HEK293 (cell line): Measurements from ENCODE around the gene COMMD8.

Experiments
- FEZF1 ChIP-seq: fragments of 450-650 bp; formaldehyde crosslinking; IDR thresholded peaks from 2 replicates; pipeline ENCODE4 v1.5.1; 2016; ENCODE audit warnings: missing biosample characterization, missing genetic modification characterization
- HOXD13 ChIP-seq: sonication (generic); formaldehyde crosslinking; IDR thresholded peaks from 2 replicates; pipeline ENCODE4 v1.8.0; 2022; ENCODE audit warnings: missing genetic modification reagents, borderline replicate concordance
- KLF10 ChIP-seq: fragments of 450-650 bp; IDR thresholded peaks from 2 replicates; pipeline ENCODE4 v1.5.1; 2018; ENCODE audit warnings: missing biosample characterization, mild to moderate bottlenecking, missing genetic modification characterization
- OVOL3 ChIP-seq: fragments of 450-650 bp; formaldehyde crosslinking; IDR thresholded peaks from 2 replicates; pipeline ENCODE4 v1.5.1; 2016; ENCODE audit warnings: missing biosample characterization, missing genetic modification characterization
- SCRT1 ChIP-seq: fragments of 450-650 bp; formaldehyde crosslinking; IDR thresholded peaks from 2 replicates; pipeline ENCODE4 v1.5.1; 2016; ENCODE audit warnings: missing biosample characterization, missing genetic modification characterization, borderline replicate concordance
- TCF7L2 ChIP-seq: IDR thresholded peaks from 2 replicates; pipeline ENCODE4 v1.6.1; 2011; ENCODE audit warnings: low read depth, mild to moderate bottlenecking, inconsistent platforms, low read length, moderate library complexity, borderline replicate concordance
- ZBTB1 ChIP-seq: fragments of 450-650 bp; formaldehyde crosslinking; IDR thresholded peaks from 2 replicates; pipeline ENCODE4 v1.5.1; 2016; ENCODE audit warnings: missing biosample characterization, missing genetic modification characterization
- ZBTB20 ChIP-seq: fragments of 450-650 bp; formaldehyde crosslinking; IDR thresholded peaks from 2 replicates; pipeline ENCODE4 v1.5.1; 2016; ENCODE audit warnings: missing biosample characterization, missing genetic modification characterization
- ZFP37 ChIP-seq: fragments of 450-650 bp; formaldehyde crosslinking; IDR thresholded peaks from 2 replicates; pipeline ENCODE4 v1.5.1; 2016; ENCODE audit warnings: missing biosample characterization, missing genetic modification characterization
- ZNF10 ChIP-seq: fragments of 450-650 bp; formaldehyde crosslinking; IDR thresholded peaks from 2 replicates; pipeline ENCODE4 v1.5.1; 2017; ENCODE audit warnings: missing biosample characterization, missing genetic modification characterization
- ZNF148 ChIP-seq: fragments of 450-650 bp; formaldehyde crosslinking; IDR thresholded peaks from 2 replicates; pipeline ENCODE4 v1.5.0; 2017; ENCODE audit warnings: missing biosample characterization, missing genetic modification characterization, borderline replicate concordance
- ZNF155 ChIP-seq: fragments of 450-650 bp; formaldehyde crosslinking; IDR thresholded peaks from 2 replicates; pipeline ENCODE4 v1.5.1; 2016; ENCODE audit warnings: missing biosample characterization, missing genetic modification characterization
- ZNF19 ChIP-seq: fragments of 450-650 bp; formaldehyde crosslinking; IDR thresholded peaks from 2 replicates; pipeline ENCODE4; 2016; ENCODE audit warnings: missing biosample characterization, missing genetic modification characterization, low read depth
- ZNF221 ChIP-seq: fragments of 450-650 bp; formaldehyde crosslinking; IDR thresholded peaks from 2 replicates; pipeline ENCODE4 v1.5.1; 2017; ENCODE audit warnings: missing biosample characterization, missing genetic modification characterization, borderline replicate concordance
- ZNF335 ChIP-seq: fragments of 450-650 bp; formaldehyde crosslinking; conservative IDR thresholded peaks from 2 replicates; pipeline ENCODE4 v1.5.1; 2016; ENCODE audit warnings: missing biosample characterization, missing genetic modification characterization
- ZNF394 ChIP-seq: fragments of 450-650 bp; formaldehyde crosslinking; IDR thresholded peaks from 2 replicates; pipeline ENCODE4 v1.5.1; 2016; ENCODE audit warnings: missing biosample characterization, missing genetic modification characterization, mild to moderate bottlenecking, moderate library complexity, borderline replicate concordance
- ZNF416 ChIP-seq: fragments of 450-650 bp; formaldehyde crosslinking; IDR thresholded peaks from 2 replicates; pipeline ENCODE4 v1.5.1; 2016; ENCODE audit warnings: missing biosample characterization, missing genetic modification characterization
- ZNF433 ChIP-seq: fragments of 450-650 bp; formaldehyde crosslinking; IDR thresholded peaks from 2 replicates; pipeline ENCODE4 v1.5.1; 2016; ENCODE audit warnings: missing biosample characterization, missing genetic modification characterization, low read depth
- ZNF449 ChIP-seq: fragments of 450-650 bp; formaldehyde crosslinking; IDR thresholded peaks from 2 replicates; pipeline ENCODE4 v1.5.1; 2017; ENCODE audit warnings: missing biosample characterization, mild to moderate bottlenecking, missing genetic modification characterization, moderate library complexity
- ZNF548 ChIP-seq: fragments of 450-650 bp; formaldehyde crosslinking; IDR thresholded peaks from 2 replicates; pipeline ENCODE4 v1.5.1; 2016; ENCODE audit warnings: missing biosample characterization, missing genetic modification characterization
- ZNF558 ChIP-seq: fragments of 450-650 bp; formaldehyde crosslinking; IDR thresholded peaks from 2 replicates; pipeline ENCODE4 v1.5.1; 2016; ENCODE audit warnings: missing biosample characterization, missing genetic modification characterization
- ZNF561 ChIP-seq: fragments of 450-650 bp; IDR thresholded peaks from 2 replicates; pipeline ENCODE4 v1.5.1; 2018; ENCODE audit warnings: missing biosample characterization, missing genetic modification characterization, borderline replicate concordance
- ZNF600 ChIP-seq: fragments of 450-650 bp; formaldehyde crosslinking; IDR thresholded peaks from 2 replicates; pipeline ENCODE4 v1.5.1; 2016; ENCODE audit warnings: missing biosample characterization, missing genetic modification characterization
- ZNF624 ChIP-seq: fragments of 450-650 bp; formaldehyde crosslinking; IDR thresholded peaks from 2 replicates; pipeline ENCODE4 v1.5.1; 2017; ENCODE audit warnings: missing biosample characterization, missing genetic modification characterization
- ZNF664 ChIP-seq: fragments of 450-650 bp; formaldehyde crosslinking; IDR thresholded peaks from 2 replicates; pipeline ENCODE4 v1.5.1; 2016; ENCODE audit warnings: missing biosample characterization, missing genetic modification characterization
- ZNF707 ChIP-seq: fragments of 450-650 bp; formaldehyde crosslinking; IDR thresholded peaks from 2 replicates; pipeline ENCODE4 v1.5.1; 2016; ENCODE audit warnings: missing biosample characterization, missing genetic modification characterization
- ZNF76 ChIP-seq: fragments of 450-650 bp; formaldehyde crosslinking; IDR thresholded peaks from 2 replicates; pipeline ENCODE4; 2016; ENCODE audit warnings: low read depth, missing biosample characterization, missing genetic modification characterization, borderline replicate concordance
- ZNF777 ChIP-seq: fragments of 450-650 bp; formaldehyde crosslinking; IDR thresholded peaks from 2 replicates; pipeline ENCODE4 v1.5.1; 2017; ENCODE audit warnings: missing biosample characterization, missing genetic modification characterization, borderline replicate concordance
- ZSCAN4 ChIP-seq: fragments of 450-650 bp; formaldehyde crosslinking; IDR thresholded peaks from 2 replicates; pipeline ENCODE4 v1.5.1; 2017; ENCODE audit warnings: missing biosample characterization, missing genetic modification characterization
- TF ChIP-seq, protein P1 (sequence below): fragments of 450-650 bp; formaldehyde crosslinking; IDR thresholded peaks from 2 replicates; pipeline ENCODE4 v1.5.1; 2017; ENCODE audit warnings: missing biosample characterization, missing genetic modification characterization
- TF ChIP-seq, protein P2 (sequence below): fragments of 450-650 bp; formaldehyde crosslinking; IDR thresholded peaks from 2 replicates; pipeline ENCODE4 v1.5.1; 2016; ENCODE audit warnings: missing biosample characterization, missing genetic modification characterization

Gene COMMD8

GRCh38 chr4:47463235-47463956, at the start of gene COMMD8 (continued):
- TF ChIP-seq ZNF558 (tag by site-specific recombination) (no peak), ZNF335 (tag by site-specific recombination) (peak; percentile 85), ZNF707 (tag by site-specific recombination) (no peak), ZNF561 (no peak), ZNF548 (no peak), ZNF76 (tag by site-specific recombination) (no peak), ZNF155 (no peak), ZNF221 (no peak), OVOL3 (tag by site-specific recombination) (no peak), ZNF777 (tag by site-specific recombination) (no peak), FEZF1 (no peak), ZNF416 (tag by site-specific recombination) (no peak), ZNF394 (no peak; the same call in 1 of the 2 replicates), ZNF600 (tag by site-specific recombination) (peak; percentile 55; the same call in 1 of the 2 replicates), ZNF664 (tag by site-specific recombination) (no peak), ZBTB1 (tag by site-specific recombination) (no peak), KLF10 (tag by site-specific recombination) (no peak), ZBTB20 (tag by site-specific recombination) (no peak; the same call in 1 of the 2 replicates), TCF7L2 (no peak), ZNF449 (peak; percentile 48), ZSCAN4 (tag by site-specific recombination) (no peak), ZNF10 (tag by site-specific recombination) (no peak), SCRT1 (tag by site-specific recombination) (no peak), ZNF19 (tag by site-specific recombination) (no peak), ZNF148 (tag by site-specific recombination) (no peak), ZNF433 (tag by site-specific recombination) (no peak), ZFP37 (tag by site-specific recombination) (no peak), ZNF624 (no peak), HOXD13 (no peak)
- TF ChIP-seq, protein P1, sequence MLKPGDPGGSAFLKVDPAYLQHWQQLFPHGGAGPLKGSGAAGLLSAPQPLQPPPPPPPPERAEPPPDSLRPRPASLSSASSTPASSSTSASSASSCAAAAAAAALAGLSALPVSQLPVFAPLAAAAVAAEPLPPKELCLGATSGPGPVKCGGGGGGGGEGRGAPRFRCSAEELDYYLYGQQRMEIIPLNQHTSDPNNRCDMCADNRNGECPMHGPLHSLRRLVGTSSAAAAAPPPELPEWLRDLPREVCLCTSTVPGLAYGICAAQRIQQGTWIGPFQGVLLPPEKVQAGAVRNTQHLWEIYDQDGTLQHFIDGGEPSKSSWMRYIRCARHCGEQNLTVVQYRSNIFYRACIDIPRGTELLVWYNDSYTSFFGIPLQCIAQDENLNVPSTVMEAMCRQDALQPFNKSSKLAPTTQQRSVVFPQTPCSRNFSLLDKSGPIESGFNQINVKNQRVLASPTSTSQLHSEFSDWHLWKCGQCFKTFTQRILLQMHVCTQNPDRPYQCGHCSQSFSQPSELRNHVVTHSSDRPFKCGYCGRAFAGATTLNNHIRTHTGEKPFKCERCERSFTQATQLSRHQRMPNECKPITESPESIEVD (tag by site-specific recombination): no peak
- TF ChIP-seq, protein P2, sequence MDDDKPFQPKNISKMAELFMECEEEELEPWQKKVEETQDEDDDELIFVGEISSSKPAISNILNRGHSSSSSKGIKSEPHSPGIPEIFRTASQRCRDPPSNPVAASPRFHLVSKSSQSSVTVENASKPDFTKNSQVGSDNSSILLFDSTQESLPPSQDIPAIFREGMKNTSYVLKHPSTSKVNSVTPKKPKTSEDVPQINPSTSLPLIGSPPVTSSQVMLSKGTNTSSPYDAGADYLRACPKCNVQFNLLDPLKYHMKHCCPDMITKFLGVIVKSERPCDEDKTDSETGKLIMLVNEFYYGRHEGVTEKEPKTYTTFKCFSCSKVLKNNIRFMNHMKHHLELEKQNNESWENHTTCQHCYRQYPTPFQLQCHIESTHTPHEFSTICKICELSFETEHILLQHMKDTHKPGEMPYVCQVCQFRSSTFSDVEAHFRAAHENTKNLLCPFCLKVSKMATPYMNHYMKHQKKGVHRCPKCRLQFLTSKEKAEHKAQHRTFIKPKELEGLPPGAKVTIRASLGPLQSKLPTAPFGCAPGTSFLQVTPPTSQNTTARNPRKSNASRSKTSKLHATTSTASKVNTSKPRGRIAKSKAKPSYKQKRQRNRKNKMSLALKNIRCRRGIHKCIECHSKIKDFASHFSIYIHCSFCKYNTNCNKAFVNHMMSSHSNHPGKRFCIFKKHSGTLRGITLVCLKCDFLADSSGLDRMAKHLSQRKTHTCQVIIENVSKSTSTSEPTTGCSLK (tag by site-specific recombination): no peak
